Esophagus squamous epithelium (tissue), 4 donors: ENCODE results near the gene RHOA.
A peak's percentile ranks its signal among the peaks of the same experiment; 100 is the strongest.

Source experiments
- CTCF ChIP-seq, 6 experiments: fragments of 450-650 bp in 4 of 6; fragments of 200-600 bp in 2 of 6; sonication (generic) in 2 of 6; IDR thresholded peaks; one replicate each; pipeline ENCODE4 v1.5.1; 2016 to 2019; ENCODE audit warnings: antibody characterized with exemption in 6 of 6, mild to moderate bottlenecking in 4 of 6, moderate library complexity in 4 of 6
- POLR2A ChIP-seq, 4 donors: fragments of 450-650 bp; IDR thresholded peaks; one replicate each; pipeline ENCODE4 v1.6.1; 2017; ENCODE audit warnings: antibody characterized with exemption in 4 of 4, mild to moderate bottlenecking in 4 of 4, moderate library complexity in 3 of 4

GRCh38 chr3:49454458-49454857, 42.7 kb upstream of the RHOA start:
- TF ChIP-seq CTCF (IDR thresholded peaks at IDR 0.05) (peak in 1 of 6 experiments; percentile 21), POLR2A (IDR thresholded peaks at IDR 0.05) (no peak)
